WI38 (cell line): Measurements from ENCODE around the gene GRID1.

Experiments
- H3K4me3 ChIP-seq: 2 replicates; pipeline ENCODE4 v1.5.1; 2011; ENCODE audit warnings: low read depth, mild to moderate bottlenecking, control low read depth, low read length
- CTCF ChIP-seq: IDR thresholded peaks from 2 replicates; pipeline ENCODE4 v1.5.1; 2012; ENCODE audit warnings: low read depth, mild to moderate bottlenecking, control low read depth, low read length

GRID1 gene

DNA sequence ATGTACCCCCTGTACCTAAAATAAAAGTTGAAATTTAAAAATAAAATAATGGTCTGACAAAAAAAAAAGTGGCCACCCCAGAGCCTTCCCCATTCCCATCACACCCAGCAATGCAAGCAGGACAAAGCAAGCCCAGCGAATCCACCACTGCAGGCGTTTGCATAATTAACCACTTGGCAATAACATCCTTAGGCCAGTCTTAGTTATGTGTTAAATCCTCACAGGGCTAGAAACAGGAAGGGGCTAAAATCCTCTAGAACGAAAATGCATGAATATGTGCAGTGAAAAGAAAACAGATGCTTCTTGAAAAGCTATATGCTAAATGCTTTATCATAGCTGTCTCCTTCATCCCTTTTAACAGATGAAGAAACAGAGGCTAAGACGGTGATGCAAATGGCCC is 229.7 kb downstream of the GRID1 start:
- no peak overlapping the region for H3K4me3 ChIP-seq
- TF ChIP-seq CTCF, result no peak

GRCh38 chr10:86135191-86135590 is 231.4 kb downstream of the GRID1 start:
- TF ChIP-seq CTCF, result no peak
- H3K4me3 ChIP-seq, result no peak overlapping the region

DNA sequence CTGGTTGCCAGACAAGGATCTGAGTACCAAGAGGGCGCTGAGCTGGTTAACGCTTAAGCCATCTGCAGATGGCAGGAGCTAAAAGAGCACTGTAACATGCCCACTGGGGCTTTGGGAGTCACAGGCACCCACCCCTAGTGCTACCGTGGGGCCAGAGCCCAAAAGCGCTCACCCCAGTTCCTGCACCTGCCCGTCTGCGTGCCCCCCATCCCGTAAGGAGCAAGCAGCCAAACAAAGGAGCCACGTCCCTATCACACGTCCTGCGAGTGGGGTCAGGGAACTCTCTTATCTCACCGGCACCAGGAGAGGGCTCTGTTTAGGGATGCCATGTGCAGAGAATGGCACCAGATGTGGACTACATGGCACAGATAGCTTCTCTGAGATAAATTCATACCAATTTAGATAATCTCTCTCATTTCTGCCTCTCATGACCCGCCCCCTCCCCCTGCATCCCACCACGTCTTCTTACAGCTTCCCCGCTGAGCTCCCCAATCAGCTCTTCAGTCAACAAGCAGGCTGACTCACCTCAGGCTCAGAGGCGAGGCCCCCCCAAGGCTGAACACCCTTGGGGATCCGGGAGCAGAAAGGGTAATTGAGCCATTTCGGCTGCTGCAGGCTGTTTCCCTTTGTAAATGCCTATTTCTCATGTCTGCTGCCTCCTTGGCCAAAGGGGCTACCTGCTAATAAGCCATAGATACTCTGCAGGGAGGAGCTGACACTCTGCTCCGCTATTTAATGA is 235.7 kb downstream of the GRID1 start:
- no peak for TF ChIP-seq CTCF
- H3K4me3 ChIP-seq, result no peak overlapping the region

- TF ChIP-seq CTCF, result no peak
- no peak overlapping the region for H3K4me3 ChIP-seq
Observed at GRCh38 chr10:86130041-86130440, 236.6 kb downstream of the GRID1 start.

- no peak overlapping the region for H3K4me3 ChIP-seq
- no peak for TF ChIP-seq CTCF
Observed at GRCh38 chr10:86128360-86128759, 238.2 kb downstream of the GRID1 start.

GRCh38 chr10:86127274-86127819 is 239.2 kb downstream of the GRID1 start:
- H3K4me3 ChIP-seq, result no peak overlapping the region
- TF ChIP-seq CTCF, result no peak

DNA sequence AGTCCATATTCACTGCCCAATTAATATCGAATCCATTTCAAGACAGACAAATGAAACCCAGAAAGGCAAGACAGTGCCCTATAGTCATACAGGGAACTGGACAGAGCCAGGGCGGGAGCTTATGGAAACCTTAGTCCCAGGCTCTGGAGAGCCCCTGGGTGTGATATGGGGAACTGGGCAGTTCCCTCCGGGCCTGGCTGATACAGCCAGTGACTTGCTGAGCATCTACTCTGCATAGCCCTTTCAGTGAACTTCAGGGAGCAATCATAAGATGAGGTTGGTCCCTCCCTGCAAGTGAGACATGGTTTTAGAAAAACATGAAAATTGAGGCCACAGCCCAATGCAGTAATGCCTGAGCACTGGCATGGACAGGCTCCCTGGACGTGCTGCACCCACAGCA is 241.9 kb downstream of the GRID1 start:
- H3K4me3 ChIP-seq, result no peak overlapping the region
- no peak for TF ChIP-seq CTCF
